ENCODE data around the gene ZCCHC2. TPM values are rescaled to one million over a fixed set of nuclear protein-coding genes. Genes with fewer than 3 reads are reported as not detected.

Gene ZCCHC2
- total RNA-seq, 1 donor from 2014 or later: 23.9 TPM

DNA sequence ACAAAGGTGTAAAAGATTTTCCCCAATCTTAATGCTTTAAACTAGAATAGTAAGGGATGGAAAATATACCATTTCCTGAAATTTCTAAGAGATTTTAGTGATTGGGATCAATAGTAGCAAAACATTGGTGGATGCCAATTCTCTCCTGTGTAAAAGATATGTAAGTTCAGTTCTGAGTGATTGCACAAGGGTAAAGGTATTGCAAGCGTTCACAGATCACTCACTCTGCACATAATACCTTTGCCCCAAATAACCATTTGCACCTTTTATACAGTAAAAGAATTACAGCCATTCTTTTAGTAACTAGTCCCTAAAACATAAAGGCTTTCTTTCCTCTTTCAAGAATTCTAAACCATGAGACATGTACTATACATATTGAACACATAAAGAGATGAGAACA lies 13.0 kb upstream of the ZCCHC2 start:
- DNase-seq (ENCODE audit: low spot score) (no peak), ATAC-seq (peak; percentile 72)

DNA sequence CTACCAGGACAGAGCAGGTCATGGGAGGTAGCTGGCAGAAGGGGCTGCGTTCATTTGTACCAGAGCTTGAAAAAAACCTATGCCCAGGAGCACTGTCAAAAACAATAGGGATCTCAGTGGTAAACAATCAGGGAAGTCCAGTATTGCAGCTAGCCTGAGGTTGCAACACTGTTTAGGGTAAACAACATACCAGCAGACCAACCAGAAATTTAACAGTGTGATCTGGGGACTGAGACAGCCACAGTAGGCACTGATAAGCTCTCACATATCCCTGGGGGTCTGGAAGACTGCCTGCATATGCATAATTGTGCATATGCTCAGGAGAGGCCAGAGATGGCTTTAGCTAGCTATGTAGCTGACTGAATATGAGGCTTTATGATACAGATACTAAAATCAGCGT lies 12.0 kb upstream of the ZCCHC2 start:
- DNase-seq (ENCODE audit: low spot score) (no peak), ATAC-seq (peak; percentile 72)

GRCh38 chr18:62512532-62512931 lies 10.3 kb upstream of the ZCCHC2 start:
- DNase-seq (ENCODE audit: low spot score) (no peak), ATAC-seq (no peak)

DNA sequence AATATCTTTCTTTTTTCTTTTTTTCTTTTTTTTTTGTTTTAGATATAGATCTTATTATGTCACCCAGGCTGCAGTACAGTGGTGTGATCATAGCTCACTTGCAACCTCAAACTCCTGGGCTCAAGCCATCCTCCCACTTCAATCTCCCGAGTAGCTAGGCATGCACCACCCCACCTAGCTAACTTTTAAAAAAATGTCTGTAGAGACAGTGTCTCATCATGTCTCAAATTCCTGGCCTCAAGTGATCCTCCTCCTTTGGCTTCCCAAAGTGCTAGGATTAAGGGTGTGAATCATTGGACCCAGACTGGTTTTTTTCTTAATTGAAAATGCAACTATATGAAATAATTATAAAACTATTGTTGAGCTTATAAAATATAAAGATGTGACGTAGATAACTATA lies 9.8 kb upstream of the ZCCHC2 start:
- ATAC-seq: no peak
- no peak for DNase-seq (ENCODE audit: low spot score)

- ATAC-seq: no peak
- DNase-seq (ENCODE audit: low spot score): no peak
These were observed 8.3 kb upstream of the ZCCHC2 start for GRCh38 chr18:62514570-62514969.

DNA sequence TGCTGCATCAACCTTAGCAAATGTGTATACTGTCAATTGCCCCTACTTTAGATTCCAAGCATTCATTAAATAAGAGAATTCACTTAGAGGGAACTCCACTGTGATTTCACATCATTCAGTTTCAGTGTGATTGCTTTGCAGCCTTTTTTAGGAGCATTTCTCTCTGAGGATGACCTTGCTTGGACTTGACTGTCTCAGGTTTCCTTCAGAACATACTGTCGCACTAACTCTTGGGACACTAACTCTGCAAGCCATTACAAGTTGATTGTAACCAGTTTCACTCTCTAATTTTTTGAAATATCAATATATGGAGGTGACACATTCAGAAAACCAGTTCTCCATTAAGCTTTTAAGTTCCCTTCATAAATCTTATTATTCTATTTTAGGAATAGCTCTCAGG lies 6.6 kb upstream of the ZCCHC2 start:
- no peak for ATAC-seq
- DNase-seq (ENCODE audit: low spot score): no peak

- ATAC-seq: no peak
- DNase-seq (ENCODE audit: low spot score): no peak
These were observed 4.1 kb upstream of the ZCCHC2 start for GRCh38 chr18:62518460-62519375.

- ATAC-seq: no peak
- no peak for DNase-seq (ENCODE audit: low spot score)
These were observed 3.1 kb upstream of the ZCCHC2 start for GRCh38 chr18:62519684-62520083.

DNA sequence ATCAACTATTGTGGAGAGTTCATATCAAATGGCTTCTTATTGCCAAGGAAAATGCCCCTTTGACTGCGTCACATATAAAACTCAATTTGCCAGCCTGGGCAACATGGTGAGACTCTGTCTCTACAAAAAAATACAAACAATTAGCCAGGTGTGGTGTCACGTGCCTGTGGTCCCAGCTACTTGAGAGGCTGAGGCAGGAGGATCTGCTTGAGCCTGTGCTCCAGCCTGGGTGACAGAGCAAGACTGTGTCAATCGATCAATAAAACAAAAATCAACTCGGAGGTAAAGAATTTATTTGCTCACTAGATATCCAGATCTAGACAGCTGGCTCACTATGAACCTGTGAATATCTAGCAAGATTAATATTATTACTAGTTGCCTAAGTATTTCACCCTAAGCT lies 1.7 kb upstream of the ZCCHC2 start:
- ATAC-seq (no peak), DNase-seq (ENCODE audit: low spot score) (no peak)

- DNase-seq (ENCODE audit: low spot score): no peak
These were observed 1.2 kb upstream of the ZCCHC2 start for GRCh38 chr18:62521593-62521992.

GRCh38 chr18:62522178-62522503 lies 684 bp upstream of the ZCCHC2 start:
- DNase-seq (ENCODE audit: low spot score) (no peak), ATAC-seq (peak; percentile 22)

More at GRCh38 chr18:62521593-62521992, 1.2 kb upstream of the ZCCHC2 start:
- no peak for ATAC-seq

- no peak for DNase-seq (ENCODE audit: low spot score)
- no peak for ATAC-seq
These were observed 397 bp downstream of the ZCCHC2 start for GRCh38 chr18:62523255-62523588.

DNA sequence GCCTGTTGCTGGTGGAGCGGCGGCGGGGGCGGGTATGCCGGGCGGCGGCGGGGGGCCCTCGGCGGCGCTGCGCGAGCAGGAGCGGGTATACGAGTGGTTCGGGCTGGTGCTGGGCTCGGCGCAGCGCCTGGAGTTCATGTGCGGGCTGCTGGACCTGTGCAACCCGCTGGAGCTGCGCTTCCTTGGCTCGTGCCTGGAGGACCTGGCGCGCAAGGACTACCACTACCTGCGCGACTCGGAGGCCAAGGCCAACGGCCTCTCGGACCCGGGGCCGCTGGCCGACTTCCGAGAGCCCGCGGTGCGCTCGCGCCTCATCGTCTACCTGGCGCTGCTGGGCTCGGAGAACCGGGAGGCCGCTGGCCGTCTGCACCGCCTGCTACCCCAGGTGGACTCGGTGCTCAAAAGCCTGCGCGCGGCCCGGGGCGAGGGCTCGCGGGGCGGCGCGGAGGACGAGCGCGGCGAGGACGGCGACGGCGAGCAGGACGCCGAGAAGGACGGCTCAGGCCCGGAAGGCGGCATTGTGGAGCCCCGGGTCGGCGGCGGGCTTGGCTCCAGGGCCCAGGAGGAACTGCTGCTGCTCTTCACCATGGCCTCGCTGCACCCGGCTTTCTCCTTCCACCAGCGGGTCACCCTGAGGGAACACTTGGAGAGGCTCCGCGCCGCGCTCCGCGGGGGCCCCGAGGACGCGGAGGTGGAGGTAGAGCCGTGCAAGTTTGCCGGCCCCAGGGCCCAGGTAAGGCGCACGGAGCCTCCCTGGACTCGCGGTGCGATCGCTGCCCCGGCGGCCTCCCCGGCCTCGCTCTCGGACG lies 1.0 kb downstream of the ZCCHC2 start:
- DNase-seq (ENCODE audit: low spot score): peak; percentile 67
- ATAC-seq: no peak

GRCh38 chr18:62524440-62525200 lies 1.8 kb downstream of the ZCCHC2 start:
- DNase-seq (ENCODE audit: low spot score) (peak; percentile 72), ATAC-seq (peak; percentile 15)

- DNase-seq (ENCODE audit: low spot score): no peak
- ATAC-seq: no peak
These were observed 2.8 kb downstream of the ZCCHC2 start for GRCh38 chr18:62525608-62526007.

- DNase-seq (ENCODE audit: low spot score) (peak; percentile 92), ATAC-seq (peak; percentile 47)
These were observed 3.5 kb downstream of the ZCCHC2 start for GRCh38 chr18:62526098-62527025.

DNA sequence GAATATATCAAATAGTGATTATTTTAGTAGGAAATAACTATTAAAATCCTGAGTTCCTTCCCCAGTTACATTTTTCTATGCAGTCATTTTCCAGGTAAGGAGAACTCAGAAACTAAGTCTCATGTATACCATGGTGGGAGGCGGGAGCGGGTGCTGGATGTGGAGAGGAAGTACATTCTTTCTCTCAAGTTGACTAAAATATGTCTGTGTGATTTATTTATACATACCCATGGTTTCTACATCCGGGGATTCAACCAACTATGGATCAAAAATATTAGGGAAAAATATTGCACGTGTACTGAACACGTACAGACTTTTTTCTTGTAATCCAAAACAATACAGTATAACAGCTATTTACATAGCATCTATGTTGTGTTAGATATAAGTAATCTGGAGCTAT lies 6.8 kb downstream of the ZCCHC2 start:
- ATAC-seq: no peak

DNA sequence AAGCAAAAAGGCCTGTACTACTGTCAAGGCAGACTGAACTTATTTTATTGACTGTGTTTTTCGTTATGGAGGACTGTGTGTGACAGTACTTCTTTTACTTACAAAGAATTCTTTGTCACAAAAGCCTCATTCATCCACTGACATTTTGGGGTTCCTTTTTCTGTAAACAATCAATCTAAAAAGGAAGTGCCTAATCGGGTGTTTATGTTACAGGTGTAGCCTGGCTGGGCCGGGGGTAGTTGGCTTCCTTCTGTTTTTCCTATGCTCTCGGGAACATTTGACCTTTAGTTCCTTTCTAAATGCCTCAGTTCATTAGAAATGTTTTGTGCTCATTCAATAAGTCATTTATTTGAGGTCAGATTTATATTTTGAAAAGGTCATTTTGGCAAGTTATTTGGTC lies 8.3 kb downstream of the ZCCHC2 start:
- ATAC-seq (no peak), DNase-seq (ENCODE audit: low spot score) (no peak)

More for the DNA sequence above, 6.8 kb downstream of the ZCCHC2 start:
- no peak for DNase-seq (ENCODE audit: low spot score)

GRCh38 chr18:62531931-62532330 lies 9.1 kb downstream of the ZCCHC2 start:
- no peak for DNase-seq (ENCODE audit: low spot score)

DNA sequence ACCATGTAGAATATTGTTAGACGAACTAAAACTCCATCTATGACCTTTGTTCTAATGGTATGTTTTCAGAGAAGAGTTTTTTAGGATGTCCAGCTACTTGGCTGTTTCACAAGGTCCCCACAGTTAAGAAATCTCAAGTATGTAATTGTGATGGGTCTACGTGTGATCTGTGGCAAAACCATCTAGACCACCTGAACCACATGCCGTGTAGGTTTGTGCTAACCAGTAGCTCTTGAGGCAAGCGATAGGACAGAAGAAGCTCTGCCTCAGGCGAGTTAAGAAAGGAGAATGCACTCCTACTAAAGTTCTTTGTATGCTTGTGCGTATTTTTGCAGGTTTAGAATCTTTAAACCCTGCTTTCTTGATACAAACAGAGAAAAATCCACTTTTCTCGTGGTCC lies 13.2 kb downstream of the ZCCHC2 start:
- no peak for DNase-seq (ENCODE audit: low spot score)
- ATAC-seq: no peak

More at GRCh38 chr18:62531931-62532330, 9.1 kb downstream of the ZCCHC2 start:
- no peak for ATAC-seq
